OCI-LY1 (cell line): ENCODE data around the gene NOP16.

Experiments
- CTCF ChIP-seq: fragments of 200-600 bp; sonication (generic), shearing (Covaris generic); IDR thresholded peaks from 2 replicates; pipeline ENCODE4 v1.5.1; 2017; ENCODE audit warnings: mild to moderate bottlenecking, antibody characterized with exemption, low read length, moderate library complexity, mixed read lengths
- EZH2 ChIP-seq: fragments of 200-600 bp; sonication (generic), shearing (Covaris generic); IDR thresholded peaks from 2 replicates; pipeline ENCODE4 v1.8.0; 2017; ENCODE audit warnings: borderline replicate concordance, mixed run types, mild to moderate bottlenecking, antibody characterized with exemption, low read length, moderate library complexity, mixed read lengths

GRCh38 chr5:176339304-176339703 lies 49.1 kb downstream of the NOP16 start:
- no peak for TF ChIP-seq CTCF
- no peak for TF ChIP-seq EZH2
